GM21717 (cell line): ENCODE measurements around the gene LRP1B.

ENCODE experiments used
- ATAC-seq: cut with Tn5 transposase; IDR thresholded peaks from one replicate; pipeline ENCODE4 v1.9.1; 2021; ENCODE audit warnings: mild to moderate bottlenecking, moderate library complexity; ENCODE audit not compliant: unreplicated experiment

The LRP1B gene

DNA sequence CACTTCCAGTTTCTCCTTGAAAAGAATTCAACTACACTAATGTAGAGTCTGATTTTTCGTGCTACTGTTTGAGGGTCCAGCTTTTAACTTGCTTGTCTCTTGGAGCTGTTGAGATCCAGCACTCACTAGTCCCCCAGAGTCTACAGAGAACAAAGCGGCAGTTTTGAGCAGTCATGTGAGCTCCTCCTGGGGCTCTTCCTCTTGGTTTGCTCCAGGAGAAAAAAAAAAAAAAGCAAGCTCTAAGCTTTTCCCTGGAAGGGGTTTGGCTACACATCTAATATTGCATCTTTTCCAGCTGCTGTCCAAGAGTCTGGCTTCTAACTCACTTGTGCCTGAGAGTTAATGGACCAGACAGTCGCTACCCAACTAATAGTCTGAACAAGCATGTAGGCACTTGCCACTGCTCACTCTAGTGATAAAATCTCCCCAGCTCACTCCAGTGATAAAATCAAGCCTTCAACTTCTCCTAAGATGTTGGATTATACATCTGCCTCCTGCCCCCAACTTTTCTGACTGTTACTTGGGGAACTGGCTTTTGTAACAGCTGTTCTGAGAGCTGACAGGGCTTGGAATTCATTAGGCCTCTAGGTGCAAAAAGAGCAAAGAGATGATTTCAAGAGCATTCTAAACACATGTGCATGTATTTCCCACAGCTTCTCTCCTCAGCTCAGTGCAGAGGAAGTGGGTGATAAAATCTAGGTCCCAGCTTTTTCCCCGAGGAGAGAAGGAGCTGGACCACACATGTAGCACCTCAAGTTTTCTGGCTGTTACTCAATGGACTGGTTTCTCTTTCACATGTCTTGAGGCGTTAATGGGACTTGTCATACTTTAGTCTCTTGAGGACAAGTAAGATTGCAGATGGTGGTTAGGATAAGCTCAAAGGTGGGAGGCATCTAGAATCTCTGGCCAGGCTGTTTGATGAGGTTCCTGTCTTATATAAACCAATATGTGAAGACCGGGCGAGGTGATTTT lies 750.5 kb downstream of the LRP1B start:
- ATAC-seq = no peak

DNA sequence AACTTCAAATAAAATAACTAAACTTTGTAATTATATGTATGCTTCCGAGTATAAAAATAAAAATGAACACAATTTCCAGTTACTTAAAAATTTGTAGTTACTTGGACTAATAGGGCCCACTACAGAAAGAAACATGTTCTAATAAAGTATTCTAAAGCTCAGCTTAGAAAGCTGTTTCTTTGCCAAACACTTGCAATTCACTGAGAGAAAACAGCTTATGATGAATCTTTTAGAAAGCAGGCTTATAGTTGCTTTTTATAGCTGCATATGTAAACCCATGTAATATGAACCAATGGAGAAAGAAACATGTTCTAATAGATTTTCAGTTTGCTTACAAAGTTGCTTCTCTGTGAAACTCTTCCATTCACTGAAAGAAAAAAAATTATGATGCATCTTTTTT lies 766.0 kb downstream of the LRP1B start:
- no peak for ATAC-seq

DNA sequence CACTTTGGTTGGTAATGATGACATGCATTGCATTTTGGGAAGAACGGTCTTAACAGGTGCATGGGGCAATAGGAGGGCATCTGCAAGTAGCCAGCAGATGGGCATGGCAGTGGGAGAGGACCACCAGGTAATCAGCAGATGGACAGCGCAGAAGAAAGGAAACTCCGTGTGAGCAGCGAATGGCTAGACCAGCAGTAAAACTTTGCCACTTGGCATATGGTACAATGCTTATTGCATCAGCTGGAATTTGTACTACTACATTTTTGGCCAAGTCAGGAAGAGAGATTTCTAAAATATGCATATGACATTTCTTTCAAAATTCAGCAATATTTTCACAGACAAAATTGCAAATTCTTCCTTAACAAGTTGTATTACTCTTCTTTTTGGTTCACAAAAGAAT lies 768.5 kb downstream of the LRP1B start:
- ATAC-seq = no peak

DNA sequence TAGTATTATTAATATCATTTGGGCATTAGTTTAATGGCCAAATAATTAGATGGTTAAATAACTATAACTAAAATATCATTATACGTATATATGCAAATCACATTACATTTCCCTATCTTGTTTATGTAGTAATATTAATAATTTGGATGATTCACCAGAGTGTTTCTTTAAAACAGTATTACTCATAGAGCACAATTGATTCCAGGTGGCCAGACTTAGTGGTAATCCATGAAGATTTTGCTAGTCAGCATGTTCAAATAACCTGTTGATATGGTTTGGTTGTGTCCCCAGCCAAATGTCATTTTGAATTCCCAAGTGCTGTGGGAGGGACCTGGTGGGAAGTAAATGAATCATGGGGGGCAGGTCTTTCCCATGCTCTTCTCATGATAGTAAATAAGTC lies 782.3 kb downstream of the LRP1B start:
- no peak for ATAC-seq

DNA sequence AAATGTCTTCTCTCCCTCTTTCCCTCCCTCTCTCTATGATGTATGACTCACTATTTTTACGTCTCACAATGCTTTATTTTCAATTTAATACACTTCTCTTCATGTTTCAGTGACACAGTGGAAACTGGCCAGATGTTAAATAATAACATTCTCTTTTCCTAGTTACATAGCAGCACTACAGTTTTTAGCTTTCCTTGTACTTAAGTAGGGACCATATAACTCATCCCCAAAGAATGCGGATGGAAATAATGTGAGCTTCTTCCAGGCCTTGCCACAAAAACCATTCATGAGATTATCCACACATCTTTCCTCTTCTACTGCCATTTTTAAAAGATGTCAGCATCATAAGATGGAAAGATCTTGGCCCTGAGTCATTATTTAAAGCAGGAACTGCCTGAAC lies 789.4 kb downstream of the LRP1B start:
- ATAC-seq = no peak

DNA sequence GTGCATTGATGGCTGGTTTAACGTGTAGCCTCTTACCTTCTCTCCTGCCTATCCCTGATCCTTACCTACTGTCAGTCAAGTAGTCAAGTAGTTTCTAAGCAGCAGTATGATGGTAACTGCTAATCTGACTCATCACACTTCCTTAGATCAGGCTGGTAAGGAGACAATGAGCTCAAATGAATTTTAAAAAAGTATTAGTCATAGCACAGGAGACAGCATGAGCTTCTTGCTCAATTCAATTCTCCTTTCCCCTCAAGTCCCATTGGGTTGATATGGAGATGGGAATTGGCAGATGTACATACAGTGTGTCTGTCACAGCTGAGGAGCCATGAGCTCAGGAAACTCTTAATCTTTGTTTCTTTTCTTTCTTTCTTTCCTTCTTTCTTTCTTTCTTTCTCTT lies 799.7 kb downstream of the LRP1B start:
- ATAC-seq = no peak

DNA sequence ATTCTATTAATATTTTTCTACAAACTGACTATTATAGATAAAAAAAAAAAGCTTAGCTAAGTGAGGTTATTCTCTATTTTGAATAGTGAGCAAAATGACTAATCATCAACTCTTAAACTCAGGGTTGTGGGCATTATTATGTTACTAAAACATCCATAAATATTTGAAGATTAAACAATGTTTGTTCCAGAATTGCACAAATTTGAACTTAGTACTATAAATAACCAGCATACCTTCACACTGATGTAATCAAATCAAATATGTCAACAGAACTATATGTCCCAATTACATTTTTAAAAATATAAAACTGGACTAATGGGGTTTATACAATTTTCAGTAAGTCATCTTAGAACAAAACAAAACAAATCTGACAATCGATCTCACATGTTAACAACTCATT lies 800.9 kb downstream of the LRP1B start:
- ATAC-seq = no peak

DNA sequence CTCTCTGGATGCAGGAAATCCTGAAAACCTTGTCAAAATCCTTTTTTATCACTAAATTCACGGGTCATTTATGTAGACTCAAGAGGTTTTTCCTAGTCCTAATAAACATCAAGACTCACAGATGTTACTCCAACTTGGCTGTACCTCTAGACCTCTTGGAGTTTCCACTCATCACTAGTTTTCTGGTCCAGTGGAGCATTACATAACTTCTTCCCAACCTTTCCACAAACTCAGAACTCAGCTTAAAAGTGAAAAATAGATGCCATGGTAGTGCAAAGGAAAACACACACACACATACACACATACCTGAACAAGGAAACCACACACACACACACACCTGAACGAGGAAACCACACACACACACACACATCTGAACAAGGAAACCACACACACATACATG lies 807.2 kb downstream of the LRP1B start:
- ATAC-seq = no peak

DNA sequence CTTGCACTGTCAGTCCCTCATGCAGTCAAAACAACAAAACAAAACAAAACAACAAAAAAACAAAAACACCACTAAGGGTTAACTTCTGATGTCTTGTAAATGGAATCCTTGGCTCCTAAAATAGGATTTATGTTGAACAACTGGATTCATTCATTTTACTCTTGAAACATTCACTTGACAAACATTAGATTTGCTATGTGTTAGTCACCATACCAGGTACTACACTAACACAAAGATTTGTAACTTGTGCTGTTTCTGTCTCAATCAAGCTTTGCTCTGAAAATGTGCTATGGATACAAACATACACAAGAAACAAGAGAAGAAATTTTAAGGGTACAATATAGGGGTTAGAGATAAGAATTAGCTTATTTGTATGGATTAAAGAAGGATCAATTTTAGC lies 812.8 kb downstream of the LRP1B start:
- ATAC-seq = no peak

DNA sequence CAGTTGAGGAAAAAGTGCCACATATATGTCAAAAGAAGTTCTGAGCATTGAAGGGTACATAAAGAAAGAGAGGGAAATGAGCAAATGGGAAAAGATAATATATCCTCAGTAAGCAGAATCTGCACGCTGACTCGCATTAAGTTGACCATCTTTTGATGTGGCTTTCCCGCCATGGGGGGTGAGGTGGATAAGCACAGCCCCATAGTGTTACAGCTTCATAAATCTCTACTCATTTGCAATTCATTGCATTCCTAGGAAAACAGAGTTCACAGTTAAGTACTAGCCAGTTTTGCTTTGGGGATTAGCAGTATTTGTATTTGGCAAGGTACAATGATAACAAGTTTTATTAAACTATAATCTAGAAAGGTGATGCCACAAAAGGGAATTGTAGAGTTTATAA lies 814.2 kb downstream of the LRP1B start:
- no peak for ATAC-seq

DNA sequence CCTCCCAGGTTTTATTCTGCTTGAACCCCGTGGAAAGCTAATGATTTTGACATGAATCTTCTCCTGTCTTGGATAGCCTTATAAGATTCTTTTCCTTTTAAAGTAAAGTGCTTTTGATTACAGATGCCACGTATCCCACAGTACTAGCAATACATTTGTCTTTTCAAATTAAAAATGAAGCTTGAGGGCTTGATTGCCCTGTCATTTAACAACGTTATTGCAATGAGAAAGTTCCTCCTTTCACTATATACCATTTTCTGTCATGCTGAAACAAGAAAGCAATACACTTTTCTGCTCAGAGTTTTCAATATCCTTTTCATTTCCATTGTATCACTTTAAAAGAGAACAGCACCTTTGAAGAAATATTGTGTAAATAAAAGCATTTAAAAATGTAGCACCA lies 814.7 kb downstream of the LRP1B start:
- no peak for ATAC-seq

DNA sequence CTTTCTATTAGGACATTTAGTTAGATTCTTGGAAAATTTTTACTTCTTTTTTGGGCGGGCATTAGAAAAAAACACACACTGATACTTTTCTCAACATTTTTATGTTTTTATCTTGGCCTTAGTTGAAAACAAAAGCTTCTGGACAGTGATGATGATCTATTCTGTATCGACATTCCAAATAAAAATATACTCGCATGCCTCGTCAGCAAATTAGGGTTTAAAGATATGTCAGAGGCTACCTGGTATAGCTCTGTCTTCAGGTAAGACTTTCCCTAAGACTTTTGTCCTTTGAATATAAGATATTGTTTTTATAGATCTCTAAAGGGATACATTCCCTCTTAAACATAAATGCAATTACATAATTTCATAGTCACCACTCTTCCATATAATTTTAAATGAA lies 816.8 kb downstream of the LRP1B start:
- ATAC-seq = no peak

DNA sequence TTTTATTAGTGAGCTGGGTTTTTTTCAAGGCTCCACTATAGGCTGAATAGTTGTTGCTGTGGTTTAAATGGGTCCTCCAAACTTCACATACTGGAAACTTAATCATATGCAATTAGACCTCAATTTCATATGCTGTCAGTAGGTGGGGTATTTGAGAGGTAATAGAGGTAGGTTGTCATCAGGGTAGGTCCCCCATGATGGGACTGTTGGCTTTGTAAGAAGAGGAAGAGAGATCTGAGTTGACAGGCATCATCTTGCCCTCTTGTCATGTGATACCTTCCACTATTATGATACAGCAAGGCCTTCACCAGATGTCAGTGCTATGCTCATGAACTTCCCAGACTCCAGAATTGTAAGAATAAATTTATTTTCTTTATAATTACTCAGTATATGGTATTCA lies 819.4 kb downstream of the LRP1B start:
- no peak for ATAC-seq

DNA sequence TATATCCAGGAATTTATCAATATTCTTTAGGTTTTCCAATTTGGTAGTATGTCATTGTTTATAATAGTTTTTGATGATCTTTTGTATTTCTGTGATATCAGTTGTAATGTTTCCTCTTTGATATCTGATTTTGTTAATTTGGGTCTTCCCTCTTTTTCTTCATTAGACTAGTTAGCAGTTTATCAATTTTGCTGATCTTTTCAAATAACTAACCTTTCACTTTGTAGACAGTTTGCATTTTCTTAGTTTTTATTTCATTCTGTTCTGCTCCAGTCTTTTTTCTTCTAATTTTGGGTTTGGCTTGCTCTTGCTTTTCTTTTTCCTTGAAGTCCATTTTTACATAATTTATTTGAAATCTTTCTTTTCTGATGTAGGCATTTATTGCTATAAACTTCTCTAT lies 824.4 kb downstream of the LRP1B start:
- no peak for ATAC-seq

DNA sequence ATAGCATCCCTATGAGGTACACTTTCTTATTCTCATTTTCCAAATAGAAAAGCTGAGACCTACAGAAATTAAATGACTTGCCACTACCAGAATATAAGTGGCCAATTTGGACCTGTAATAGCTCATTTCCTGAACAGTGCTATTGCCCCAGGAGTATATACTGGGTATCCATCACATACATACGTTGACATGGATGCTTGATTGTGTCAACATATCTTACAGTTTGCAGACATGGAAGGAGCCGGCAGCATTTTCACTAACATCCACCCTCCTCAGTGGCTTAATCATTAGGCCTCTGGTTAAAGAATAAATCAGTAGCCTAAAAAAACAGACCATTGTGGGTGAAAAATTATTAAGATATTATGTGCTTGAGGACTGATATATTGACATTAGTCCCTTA lies 829.3 kb downstream of the LRP1B start:
- ATAC-seq = no peak

DNA sequence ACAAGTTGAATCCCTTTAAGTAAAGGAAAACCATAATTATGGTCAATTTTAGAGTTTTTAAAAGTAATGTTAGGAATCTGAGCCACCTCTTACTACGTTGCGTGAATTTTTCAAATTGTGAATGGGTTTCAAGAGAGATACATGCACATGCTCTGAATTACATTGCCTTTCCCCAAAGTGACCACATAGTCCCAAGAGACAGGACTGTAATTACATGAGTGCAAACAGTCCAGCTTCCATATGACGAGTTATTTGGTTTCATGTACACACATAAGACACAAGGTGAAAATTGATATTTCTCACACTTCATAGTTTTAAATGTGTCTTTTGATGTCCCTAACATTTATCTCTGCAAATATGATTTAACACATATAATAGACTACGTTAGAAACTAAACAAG lies 850.8 kb downstream of the LRP1B start:
- ATAC-seq = no peak

DNA sequence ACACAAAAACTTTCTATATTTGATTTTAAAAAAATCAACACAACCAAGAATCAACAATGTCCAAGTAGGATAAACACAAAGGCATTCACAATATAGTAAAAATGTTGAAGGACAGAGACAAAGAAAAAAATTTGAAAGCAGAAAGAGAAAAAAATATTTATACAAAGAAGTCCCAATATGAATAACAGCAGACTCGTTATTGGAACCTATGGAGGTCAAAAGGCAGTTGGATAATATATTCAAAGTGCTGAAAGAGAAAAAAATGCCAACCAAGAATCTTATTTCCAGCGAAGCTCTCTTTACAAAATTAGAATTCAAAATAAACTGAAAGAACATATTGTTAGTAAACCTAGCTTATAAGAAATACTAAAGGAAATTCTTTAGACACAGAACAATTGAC lies 859.5 kb downstream of the LRP1B start:
- no peak for ATAC-seq

DNA sequence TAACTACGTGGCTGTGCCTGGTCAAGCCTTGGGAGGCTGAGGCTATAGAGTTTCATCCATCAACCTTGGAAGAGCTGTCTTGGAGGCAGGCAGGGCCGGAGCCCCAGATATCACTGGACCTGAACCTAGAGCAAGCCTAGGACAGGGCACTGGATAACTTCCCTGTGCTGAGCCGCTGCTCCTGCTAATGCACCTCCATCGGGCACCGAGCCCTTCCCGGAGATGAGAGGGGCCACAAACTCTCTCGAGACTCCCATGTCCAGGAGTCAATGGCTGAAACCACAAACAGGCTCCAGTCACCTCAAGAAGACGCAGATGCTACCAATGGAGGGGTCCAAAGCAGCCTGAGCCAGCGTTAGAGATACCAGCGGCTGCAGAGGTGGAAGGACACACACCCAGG lies 866.0 kb downstream of the LRP1B start:
- no peak for ATAC-seq

DNA sequence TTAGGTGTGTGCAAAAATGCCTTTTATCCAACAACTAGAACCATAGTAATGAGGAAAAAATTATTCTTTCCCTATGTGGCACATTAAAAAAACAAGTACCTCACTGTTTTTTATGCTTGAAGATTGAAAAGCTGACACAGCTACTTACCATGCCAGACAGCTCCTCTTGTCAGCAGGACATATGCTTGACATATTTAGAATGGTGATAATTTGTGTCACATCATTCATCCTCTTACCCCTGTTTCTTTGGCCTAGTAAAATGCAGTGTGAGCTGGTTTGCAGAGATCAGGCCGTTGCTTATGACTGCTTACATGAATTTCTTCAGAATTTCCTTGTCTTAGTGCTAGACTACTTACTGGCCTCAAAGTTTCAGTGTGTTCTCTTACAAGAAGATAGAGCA lies 869.9 kb downstream of the LRP1B start:
- no peak for ATAC-seq

DNA sequence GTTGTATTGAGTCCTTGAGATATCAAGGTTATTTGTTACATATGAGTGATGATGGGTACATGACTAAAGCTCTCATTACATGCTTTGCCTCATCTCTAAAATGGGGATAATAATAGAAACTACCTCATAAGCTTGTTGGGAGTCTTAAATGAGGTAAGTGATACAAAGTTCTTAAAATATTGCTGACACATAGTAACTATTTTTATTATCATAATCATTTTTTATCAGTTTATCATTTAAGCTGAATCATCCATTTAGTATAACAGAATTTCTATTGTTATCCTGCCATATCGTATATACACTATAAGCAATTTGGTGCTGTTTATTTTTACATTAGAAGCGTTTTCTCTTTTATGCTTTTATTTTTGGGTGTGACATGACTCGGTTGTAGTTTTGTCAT lies 871.1 kb downstream of the LRP1B start:
- no peak for ATAC-seq

DNA sequence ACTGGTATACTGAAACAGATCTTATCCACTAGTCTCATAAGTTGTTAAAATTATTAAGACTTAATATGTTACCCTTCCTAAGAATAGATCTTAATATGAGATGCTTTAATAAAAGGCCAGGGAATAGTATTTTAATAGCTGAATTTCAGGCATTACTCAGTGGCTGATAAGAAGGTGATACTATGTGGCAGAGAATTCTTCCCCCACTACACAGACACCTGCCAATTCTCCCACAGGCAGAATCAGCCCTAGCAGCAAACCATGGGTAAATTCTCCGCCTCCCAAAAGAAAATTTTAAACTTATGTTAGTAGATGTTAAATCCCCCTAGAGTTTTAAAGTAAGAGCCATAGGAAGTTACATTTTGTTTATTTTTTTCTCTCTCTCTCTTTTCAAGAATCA lies 888.8 kb downstream of the LRP1B start:
- ATAC-seq = no peak

DNA sequence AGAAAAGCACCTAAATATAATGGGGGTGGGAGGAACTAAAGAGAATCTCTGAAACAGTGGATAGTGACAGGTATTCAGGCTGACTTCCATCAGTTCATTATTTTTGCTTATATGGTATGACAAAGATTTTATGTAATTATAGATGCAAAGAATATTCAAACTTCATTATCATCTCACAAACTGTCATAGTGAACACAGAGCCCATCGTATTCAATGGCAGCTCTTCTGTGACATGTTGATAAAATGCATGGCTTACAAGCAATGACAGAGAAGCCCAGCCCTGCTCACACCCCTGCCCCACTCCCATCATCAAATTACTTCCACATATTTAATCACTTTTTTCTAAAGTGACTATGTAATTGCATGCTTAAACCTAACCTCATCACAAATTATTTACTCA lies 904.3 kb downstream of the LRP1B start:
- no peak for ATAC-seq

DNA sequence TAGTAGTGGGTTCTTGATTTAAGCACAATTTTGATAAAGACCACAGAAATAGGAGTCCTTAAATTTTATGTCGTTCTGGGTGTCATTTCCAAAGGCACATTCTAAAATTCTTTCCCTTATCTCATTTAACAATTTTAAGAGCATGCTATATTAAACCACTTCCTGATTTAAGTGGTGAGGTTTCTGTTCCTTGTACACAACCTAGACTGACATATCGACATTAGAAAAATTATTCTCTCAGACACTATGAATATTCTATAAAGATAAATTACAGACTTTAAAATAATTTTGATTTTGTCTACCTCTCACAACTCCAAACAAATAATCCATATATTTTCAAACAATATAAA lies 923.8 kb downstream of the LRP1B start:
- ATAC-seq = no peak
